CD14-positive monocyte (primary cell): Measurements from ENCODE around the gene PCDH8. TPM values are rescaled to one million over a fixed set of nuclear protein-coding genes. Genes with fewer than 3 reads are reported as not detected.
A peak's percentile ranks its signal among the peaks of the same experiment; 100 is the strongest.

ENCODE experiments used
- DNase-seq, 3 donors: peaks; one replicate each; pipeline ENCODE4 v3.0.0-alpha.2; 2011 to 2022
- H2AFZ ChIP-seq: 2 replicates; pipeline ENCODE4 v1.6.0; 2012; ENCODE audit warnings: mild to moderate bottlenecking, low read depth, low read length, inconsistent platforms; ENCODE audit not compliant: insufficient read depth, poor library complexity, severe bottlenecking
- H3K27ac ChIP-seq, 2 donors: 1 replicate in 1 of 2; 2 replicates in 1 of 2; pipeline ENCODE4 v1.5.1; 2012 to 2013; ENCODE audit warnings: low read length in 2 of 2, control low read depth in 1 of 2, inconsistent platforms in 1 of 2, low read depth in 1 of 2, mild to moderate bottlenecking in 1 of 2
- H3K27me3 ChIP-seq, 2 donors: one replicate each; pipeline versions ENCODE4 v1.6.0 to v1.6.1; 2011 to 2013; ENCODE audit warnings: low read length in 2 of 2; ENCODE audit not compliant: control insufficient read depth in 2 of 2, insufficient read depth in 2 of 2
- H3K36me3 ChIP-seq, 2 donors: replicated peaks in 1 of 2; 1 replicate in 1 of 2; 2 replicates in 1 of 2; pipeline versions ENCODE4 v1.5.1 to v1.6.1; 2012 to 2013; ENCODE audit warnings: low read length in 2 of 2, control low read depth in 1 of 2, inconsistent platforms in 1 of 2, mild to moderate bottlenecking in 1 of 2; ENCODE audit not compliant: insufficient read depth in 2 of 2, control insufficient read depth in 1 of 2
- H3K4me1 ChIP-seq, 2 donors: 1 replicate in 1 of 2; 2 replicates in 1 of 2; pipeline versions ENCODE4 v1.5.1 to v1.6.1; 2012 to 2013; ENCODE audit warnings: low read length in 2 of 2, control low read depth in 1 of 2, inconsistent platforms in 1 of 2, mild to moderate bottlenecking in 1 of 2, moderate library complexity in 1 of 2; ENCODE audit not compliant: insufficient read depth in 2 of 2, control insufficient read depth in 1 of 2
- H3K4me2 ChIP-seq: replicated peaks from 2 replicates; pipeline ENCODE3; 2012; ENCODE audit warnings: low read length, moderate library complexity, mild to moderate bottlenecking; ENCODE audit not compliant: poor library complexity, severe bottlenecking; ENCODE audit errors: extremely low read depth
- H3K4me3 ChIP-seq, 3 experiments: fragments of 200-600 bp in 1 of 3; sonication (generic) in 1 of 3; replicated peaks in 1 of 3; 1 replicate in 2 of 3; 2 replicates in 1 of 3; pipeline ENCODE4 v1.5.1; 2011 to 2013; ENCODE audit warnings: low read length in 3 of 3, mild to moderate bottlenecking in 3 of 3, control low read depth in 2 of 3, low read depth in 2 of 3, inconsistent platforms in 1 of 3, moderate library complexity in 1 of 3
- H3K79me2 ChIP-seq: 2 replicates; pipeline ENCODE4 v1.6.0; 2012; ENCODE audit warnings: mild to moderate bottlenecking, control low read depth, inconsistent platforms, low read length, moderate library complexity; ENCODE audit not compliant: insufficient read depth
- H3K9ac ChIP-seq: 2 replicates; pipeline ENCODE4 v1.6.0; 2017; ENCODE audit warnings: low read length, mild to moderate bottlenecking; ENCODE audit not compliant: insufficient read depth, poor library complexity, severe bottlenecking
- H3K9me3 ChIP-seq, 2 donors: replicated peaks in 1 of 2; 1 replicate in 1 of 2; 2 replicates in 1 of 2; pipeline versions ENCODE4 v1.5.1 to v1.6.1; 2012 to 2013; ENCODE audit warnings: low read length in 2 of 2, control low read depth in 1 of 2; ENCODE audit not compliant: control insufficient read depth in 1 of 2, insufficient read depth in 1 of 2
- H4K20me1 ChIP-seq: 2 replicates; pipeline ENCODE4 v1.6.0; 2012; ENCODE audit warnings: mild to moderate bottlenecking, low read length, control low read depth, moderate library complexity; ENCODE audit not compliant: insufficient read depth
- H3K27ac Mint-ChIP-seq, 7 donors: one replicate each; pipeline ENCODE4 v1.8.0; 2020; ENCODE audit warnings: mild to moderate bottlenecking in 7 of 7, mixed read lengths in 7 of 7, moderate library complexity in 6 of 7, inconsistent platforms in 2 of 7
- H3K27me3 Mint-ChIP-seq, 3 donors: one replicate each; pipeline ENCODE4 v1.8.0; 2021 to 2022; ENCODE audit warnings: low read depth in 3 of 3, mild to moderate bottlenecking in 3 of 3, mixed read lengths in 3 of 3, moderate library complexity in 3 of 3, inconsistent platforms in 1 of 3
- H3K36me3 Mint-ChIP-seq, 2 donors: one replicate each; pipeline ENCODE4 v1.8.0; 2020; ENCODE audit warnings: mixed read lengths in 2 of 2, inconsistent platforms in 1 of 2, mild to moderate bottlenecking in 1 of 2
- H3K4me1 Mint-ChIP-seq: one replicate; pipeline ENCODE4 v1.8.0; 2020; ENCODE audit warnings: mild to moderate bottlenecking, mixed read lengths
- H3K4me3 Mint-ChIP-seq, 2 donors: one replicate each; pipeline ENCODE4 v1.8.0; 2020; ENCODE audit warnings: mild to moderate bottlenecking in 2 of 2, mixed read lengths in 2 of 2, moderate library complexity in 1 of 2
- H3K9me3 Mint-ChIP-seq, 7 donors: one replicate each; pipeline ENCODE4 v1.8.0; 2020 to 2022; ENCODE audit warnings: mixed read lengths in 7 of 7, mild to moderate bottlenecking in 6 of 7, moderate library complexity in 6 of 7, inconsistent platforms in 2 of 7
- WGBS: methylation state at CpG from one replicate; pipeline ENCODE4 v1.1.5; 2013; ENCODE audit warnings: missing lambda C conversion rate; ENCODE audit not compliant: insufficient coverage; 5-methylcytosine and 5-hydroxymethylcytosine counted together
- intact Hi-C, 2 donors: fragments of 100-400 bp; cut with micrococcal nuclease; formaldehyde crosslinking; loops; one replicate each; pipeline versions ENCODE4 v1.15.0 to v1.15.1; 2023
- polyA plus RNA-seq, 3 donors: library from polyadenylated mRNA; depleted of rRNA in 1 of 3; unstranded in 2 of 3; stranded (reverse) in 1 of 3; fragments of 300-500 nt in 2 of 3; fragments of >200 nt in 1 of 3; fragmentation: Illumina TruSeq in 2 of 3; gene quantifications; 1 replicate in 2 of 3; 2 replicates in 1 of 3; pipeline ENCODE4 v1.2.3, GENCODE V29; 2012 to 2021
- TF ChIP-seq, protein P1 (sequence below): fragments of 200-600 bp; IDR thresholded peaks from one replicate; pipeline ENCODE4 v1.8.0; 2022; ENCODE audit warnings: antibody characterized with exemption, mild to moderate bottlenecking

Gene PCDH8
- polyA plus RNA-seq, 3 donors, result not detected

DNA sequence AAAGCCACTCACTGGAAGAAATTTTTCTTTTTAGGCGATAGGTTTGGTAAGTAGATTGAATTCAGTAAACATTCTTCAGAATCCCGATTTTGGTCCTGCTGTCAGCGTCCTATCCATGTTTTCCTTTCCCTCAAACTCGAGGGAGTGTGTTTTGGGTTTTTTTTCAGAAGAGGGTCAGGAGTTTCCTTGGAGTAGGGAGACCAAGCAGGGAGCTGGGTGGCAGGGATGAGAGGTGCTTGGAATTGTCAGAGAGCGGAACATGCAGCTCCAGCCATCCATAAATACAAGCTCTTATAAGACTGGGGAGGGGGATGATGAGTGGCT lies 1.6 kb upstream of the PCDH8 start:
- H3K27ac Mint-ChIP-seq, result no peak overlapping the region

DNA sequence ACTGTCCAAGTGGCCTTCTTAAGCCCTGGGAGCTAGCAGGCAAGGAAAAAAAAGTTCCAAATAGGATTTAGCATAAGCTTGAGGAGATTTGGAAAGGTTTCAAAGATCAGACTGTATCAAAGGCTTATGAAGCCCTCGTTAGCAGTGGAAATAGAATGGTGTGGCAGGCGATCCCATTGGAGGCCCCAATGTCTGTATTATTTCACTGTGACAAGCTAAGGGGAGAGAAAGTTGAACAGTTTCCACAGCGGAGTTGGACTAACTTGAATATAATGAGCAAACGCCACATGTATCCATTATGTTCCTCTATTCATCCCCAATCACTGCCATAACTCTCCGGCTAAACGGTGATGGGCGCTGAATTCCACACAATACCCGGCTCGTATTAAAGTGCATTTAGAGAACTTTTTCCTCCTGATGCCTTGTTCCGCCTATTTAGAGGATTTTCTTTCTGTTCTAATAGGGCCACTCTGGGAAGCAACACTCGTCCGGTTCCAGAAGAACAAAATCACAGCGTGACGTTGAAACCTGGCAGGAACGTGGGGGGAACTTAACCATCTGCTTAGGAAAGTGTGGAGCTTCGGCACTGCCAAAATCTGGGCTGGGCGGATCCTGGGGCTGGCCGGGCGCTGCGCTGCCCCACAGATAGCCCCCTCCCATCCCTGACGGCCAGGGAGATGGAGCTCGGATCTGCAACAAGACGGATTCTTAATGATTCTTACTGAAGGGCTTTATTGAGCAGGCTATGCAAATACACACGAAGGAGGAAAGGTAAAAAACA lies 1.0 kb upstream of the PCDH8 start:
- Histone ChIP-seq H4K20me1 (no peaks in the 10 kb centered on the region), H3K9me3 (peaks cover 20 to 51% of the 10 kb centered on the region in 2 donors), H3K27ac (no peak overlapping the region), H3K27me3 (peaks cover 59 to 87% of the 10 kb centered on the region in 2 donors), H3K4me2 (no peak overlapping the region), H3K36me3 (no peaks in the 10 kb centered on the region), H3K9ac (no peak overlapping the region), H3K4me1 (peaks cover 21 to 30% of the 10 kb centered on the region in 2 donors), H3K79me2 (no peaks in the 10 kb centered on the region), H3K4me3 (no peak overlapping the region), H2AFZ (no peak overlapping the region)
- Mint-ChIP-seq H3K36me3 (peaks cover 9% of the 10 kb centered on the region in 2 donors), H3K4me1 (peaks cover 26% of the 10 kb centered on the region), H3K9me3 (peaks cover 12 to 55% (median 39%) of the 10 kb centered on the region in 7 donors), H3K4me3 (peak overlapping the region in 1 of 2 donors; percentile 93), H3K27ac (peak overlapping the region in 1 of 7 donors; percentile 76), H3K27me3 (peaks cover 71 to 95% (median 86%) of the 10 kb centered on the region in 3 donors)
- 7% methylated on average over 15 of the region's 24 CpGs for WGBS
- no peak for DNase-seq
- TF ChIP-seq, protein P1, sequence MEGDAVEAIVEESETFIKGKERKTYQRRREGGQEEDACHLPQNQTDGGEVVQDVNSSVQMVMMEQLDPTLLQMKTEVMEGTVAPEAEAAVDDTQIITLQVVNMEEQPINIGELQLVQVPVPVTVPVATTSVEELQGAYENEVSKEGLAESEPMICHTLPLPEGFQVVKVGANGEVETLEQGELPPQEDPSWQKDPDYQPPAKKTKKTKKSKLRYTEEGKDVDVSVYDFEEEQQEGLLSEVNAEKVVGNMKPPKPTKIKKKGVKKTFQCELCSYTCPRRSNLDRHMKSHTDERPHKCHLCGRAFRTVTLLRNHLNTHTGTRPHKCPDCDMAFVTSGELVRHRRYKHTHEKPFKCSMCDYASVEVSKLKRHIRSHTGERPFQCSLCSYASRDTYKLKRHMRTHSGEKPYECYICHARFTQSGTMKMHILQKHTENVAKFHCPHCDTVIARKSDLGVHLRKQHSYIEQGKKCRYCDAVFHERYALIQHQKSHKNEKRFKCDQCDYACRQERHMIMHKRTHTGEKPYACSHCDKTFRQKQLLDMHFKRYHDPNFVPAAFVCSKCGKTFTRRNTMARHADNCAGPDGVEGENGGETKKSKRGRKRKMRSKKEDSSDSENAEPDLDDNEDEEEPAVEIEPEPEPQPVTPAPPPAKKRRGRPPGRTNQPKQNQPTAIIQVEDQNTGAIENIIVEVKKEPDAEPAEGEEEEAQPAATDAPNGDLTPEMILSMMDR, result no peak
- intact Hi-C loops, result no loop called here

More for the DNA sequence above, 1.6 kb upstream of the PCDH8 start:
- intact Hi-C loops, result no loop called here
- Histone ChIP-seq H3K36me3 (no peaks in the 10 kb centered on the region), H3K9ac (no peak overlapping the region), H3K4me2 (no peak overlapping the region), H2AFZ (no peak overlapping the region), H3K79me2 (no peaks in the 10 kb centered on the region), H3K9me3 (peaks cover 20 to 45% of the 10 kb centered on the region in 2 donors), H3K4me1 (peaks cover 21 to 30% of the 10 kb centered on the region in 2 donors), H3K27me3 (peaks cover 54 to 82% of the 10 kb centered on the region in 2 donors), H4K20me1 (no peaks in the 10 kb centered on the region), H3K27ac (no peak overlapping the region), H3K4me3 (no peak overlapping the region)
- H3K4me3 Mint-ChIP-seq, result peak overlapping the region in 1 of 2 donors; percentile 93
- no peak for DNase-seq
- H3K9me3 Mint-ChIP-seq, result peaks cover 12 to 54% (median 36%) of the 10 kb centered on the region in 7 donors
- TF ChIP-seq, protein P1, result no peak
- peaks cover 26% of the 10 kb centered on the region for H3K4me1 Mint-ChIP-seq
- peaks cover 9% of the 10 kb centered on the region in 2 donors for H3K36me3 Mint-ChIP-seq
- peaks cover 67 to 92% (median 83%) of the 10 kb centered on the region in 3 donors for H3K27me3 Mint-ChIP-seq
- 0% methylated on average over 2 of the region's 5 CpGs for WGBS
